B cell (primary cell): Measurements from ENCODE around the gene CREB3L1. TPM values are rescaled to one million over a fixed set of nuclear protein-coding genes. Genes with fewer than 3 reads are reported as not detected.
"Not testable (repeated sequence)": the region's sequence is repeated elsewhere in the genome, so short reads cannot be mapped to it uniquely, and the experiment has no call there.

ENCODE experiments used
- ATAC-seq: fragments of 200-7000 bp; cut with Tn5 transposase; one replicate; pipeline ENCODE4 v1.10.0; 2021; ENCODE audit warnings: low read depth, mild to moderate bottlenecking, moderate number of reproducible peaks, moderate library complexity
- CTCF ChIA-PET: fragments of 350-600 bp; sonication (Branson Sonifier 250); formaldehyde crosslinking; loops from one replicate; lab custom pipeline; 2021; ENCODE audit warnings: antibody characterized with exemption, inconsistent platforms; lab: Charles Lee
- POLR2A ChIA-PET: fragments of 350-600 bp; sonication (Branson Sonifier 250); formaldehyde crosslinking; loops from one replicate; lab custom pipeline; 2021; ENCODE audit warnings: antibody characterized with exemption; lab: Charles Lee
- DNase-seq: peaks from one replicate; pipeline ENCODE4 v3.0.0; 2013
- H2AFZ ChIP-seq: 2 replicates; pipeline ENCODE4 v1.6.1; 2012; ENCODE audit warnings: mild to moderate bottlenecking, low read depth, low read length; ENCODE audit not compliant: insufficient read depth, poor library complexity, severe bottlenecking
- H3K27ac ChIP-seq, 2 donors: 1 replicate in 1 of 2; 2 replicates in 1 of 2; pipeline ENCODE4 v1.5.1; 2012 to 2013; ENCODE audit warnings: low read length in 2 of 2, mild to moderate bottlenecking in 2 of 2, moderate library complexity in 1 of 2
- H3K27me3 ChIP-seq, 4 experiments: fragments of 200-600 bp in 1 of 4; sonication (generic) in 1 of 4; replicated peaks in 1 of 4; 1 replicate in 2 of 4; 2 replicates in 2 of 4; pipeline versions ENCODE4 v1.6.1 to v1.7.0; 2013 to 2016; ENCODE audit warnings: low read length in 3 of 4, mild to moderate bottlenecking in 2 of 4, mixed read lengths in 1 of 4, moderate library complexity in 1 of 4; ENCODE audit not compliant: insufficient read depth in 4 of 4, control insufficient read depth in 3 of 4; ENCODE audit errors: control extremely low read depth in 1 of 4
- H3K36me3 ChIP-seq, 2 experiments: replicated peaks in 1 of 2; 1 replicate in 1 of 2; 2 replicates in 1 of 2; pipeline versions ENCODE4 v1.6.1 to v1.7.1; 2013; ENCODE audit warnings: low read length in 1 of 2; ENCODE audit not compliant: insufficient read depth in 2 of 2, control insufficient read depth in 1 of 2; ENCODE audit errors: control extremely low read depth in 1 of 2, extremely low read depth in 1 of 2
- H3K4me1 ChIP-seq, 2 donors: fragments of 200-600 bp in 1 of 2; sonication (generic) in 1 of 2; 1 replicate in 1 of 2; 2 replicates in 1 of 2; pipeline versions ENCODE4 v1.5.1 to v1.6.1; 2013 to 2017; ENCODE audit warnings: low read length in 2 of 2; ENCODE audit not compliant: control insufficient read depth in 2 of 2, insufficient read depth in 2 of 2
- H3K4me2 ChIP-seq: replicated peaks from 2 replicates; pipeline ENCODE3; 2012; ENCODE audit warnings: mild to moderate bottlenecking, low read depth, low read length; ENCODE audit not compliant: poor library complexity, severe bottlenecking
- H3K4me3 ChIP-seq, 5 experiments: fragments of 200-600 bp in 1 of 5; sonication (generic) in 1 of 5; 1 replicate in 3 of 5; 2 replicates in 2 of 5; pipeline versions ENCODE4 v1.5.1 to v1.7.0; 2011 to 2016; ENCODE audit warnings: low read length in 4 of 5, mild to moderate bottlenecking in 4 of 5, low read depth in 2 of 5, control low read depth in 1 of 5, moderate library complexity in 1 of 5; ENCODE audit not compliant: insufficient read depth in 1 of 5; ENCODE audit errors: control extremely low read depth in 1 of 5, extremely low read depth in 1 of 5
- H3K79me2 ChIP-seq: fragments of 200-600 bp; sonication (generic); one replicate; pipeline ENCODE4 v1.6.0; 2016; ENCODE audit warnings: low read length; ENCODE audit not compliant: control insufficient read depth, insufficient read depth
- H3K9ac ChIP-seq: fragments of 200-600 bp; sonication (generic); 2 replicates; pipeline ENCODE4 v1.6.1; 2017; ENCODE audit warnings: mild to moderate bottlenecking, low read length, moderate library complexity
- H3K9me3 ChIP-seq, 3 donors: one replicate each; pipeline versions ENCODE4 v1.6.1 to v1.7.1; 2013; ENCODE audit warnings: low read length in 2 of 3; ENCODE audit not compliant: control insufficient read depth in 2 of 3, insufficient read depth in 1 of 3; ENCODE audit errors: control extremely low read depth in 1 of 3
- H4K20me1 ChIP-seq: 2 replicates; pipeline ENCODE4 v1.6.0; 2012; ENCODE audit warnings: mild to moderate bottlenecking, low read length; ENCODE audit not compliant: insufficient read depth, control insufficient read depth, poor library complexity, severe bottlenecking
- H3K27ac Mint-ChIP-seq: one replicate; pipeline ENCODE4 v1.8.0; 2021; ENCODE audit warnings: mixed read lengths
- H3K27me3 Mint-ChIP-seq: one replicate; pipeline ENCODE4 v1.8.0; 2021; ENCODE audit warnings: mixed read lengths
- H3K4me1 Mint-ChIP-seq: one replicate; pipeline ENCODE4 v1.8.0; 2021; ENCODE audit warnings: mixed read lengths
- H3K4me3 Mint-ChIP-seq: one replicate; pipeline ENCODE4 v1.8.0; 2021; ENCODE audit warnings: mixed read lengths
- H3K9me3 Mint-ChIP-seq: one replicate; pipeline ENCODE4 v1.8.0; 2022; ENCODE audit warnings: mixed read lengths; ENCODE audit not compliant: insufficient read depth
- EZH2 ChIP-seq: IDR thresholded peaks from 2 replicates; pipeline ENCODE4 v1.6.1; 2012; ENCODE audit warnings: borderline replicate concordance, low read depth, mild to moderate bottlenecking, moderate library complexity, low read length; ENCODE audit not compliant: insufficient read depth, poor library complexity, severe bottlenecking
- WGBS: methylation state at CpG from one replicate; pipeline ENCODE4 v1.1.5; 2013; ENCODE audit warnings: missing lambda C conversion rate; ENCODE audit not compliant: insufficient coverage; 5-methylcytosine and 5-hydroxymethylcytosine counted together
- intact Hi-C: fragments of 100-400 bp; cut with micrococcal nuclease; formaldehyde crosslinking; loops from one replicate; pipeline ENCODE4 v1.10.0; 2022
- polyA plus RNA-seq: library from polyadenylated mRNA; depleted of rRNA; stranded (reverse); fragments of >200 nt; gene quantifications from 2 replicates; pipeline ENCODE4 v1.2.3, GENCODE V29; 2012
- total RNA-seq, 2 donors: library from RNA; stranded (reverse); fragments of 120-200 nt in 1 of 2; gene quantifications; 1 replicate in 1 of 2; 2 replicates in 1 of 2; pipeline versions ENCODE4 v1.2.3 to v1.2.4, GENCODE V29; 2013 to 2022
- TF ChIP-seq, protein P1 (sequence below): fragments of 200-600 bp; IDR thresholded peaks from one replicate; pipeline ENCODE4 v1.8.0; 2022; ENCODE audit warnings: antibody characterized with exemption, mild to moderate bottlenecking

Gene CREB3L1
- total and polyA plus RNA-seq, 2 donors (not counting 1 experiment from before 2014, with no cell fraction given), result not detected

DNA sequence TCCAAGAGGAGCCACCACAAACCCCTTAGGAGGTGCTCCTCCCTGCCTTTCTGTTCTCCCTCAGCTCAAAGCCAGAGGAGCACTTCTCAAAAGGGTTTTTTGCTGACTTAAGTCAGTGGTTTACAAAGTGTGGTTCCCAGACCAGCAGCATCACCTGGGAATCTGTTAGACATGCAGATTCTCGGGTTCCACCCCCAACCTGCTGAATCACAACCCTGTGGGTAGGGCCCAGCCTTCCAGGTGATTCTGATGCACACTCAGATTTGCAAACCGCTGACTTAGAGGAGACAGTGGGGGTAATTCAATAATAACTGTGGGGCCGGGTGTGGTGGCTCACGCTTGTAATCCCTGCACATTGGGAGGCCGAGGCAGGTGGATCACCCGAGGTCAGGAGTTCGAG is 22.8 kb downstream of the CREB3L1 start:
- Mint-ChIP-seq H3K4me1 (peaks cover 12% of the 10 kb centered on the region), H3K27ac (no peak overlapping the region), H3K9me3 (no peaks in the 10 kb centered on the region), H3K4me3 (no peak overlapping the region), H3K27me3 (peaks cover 38% of the 10 kb centered on the region)
- ATAC-seq (no peak), DNase-seq (no peak)
- intact Hi-C loops, result no loop called here
- TF ChIP-seq, protein P1, sequence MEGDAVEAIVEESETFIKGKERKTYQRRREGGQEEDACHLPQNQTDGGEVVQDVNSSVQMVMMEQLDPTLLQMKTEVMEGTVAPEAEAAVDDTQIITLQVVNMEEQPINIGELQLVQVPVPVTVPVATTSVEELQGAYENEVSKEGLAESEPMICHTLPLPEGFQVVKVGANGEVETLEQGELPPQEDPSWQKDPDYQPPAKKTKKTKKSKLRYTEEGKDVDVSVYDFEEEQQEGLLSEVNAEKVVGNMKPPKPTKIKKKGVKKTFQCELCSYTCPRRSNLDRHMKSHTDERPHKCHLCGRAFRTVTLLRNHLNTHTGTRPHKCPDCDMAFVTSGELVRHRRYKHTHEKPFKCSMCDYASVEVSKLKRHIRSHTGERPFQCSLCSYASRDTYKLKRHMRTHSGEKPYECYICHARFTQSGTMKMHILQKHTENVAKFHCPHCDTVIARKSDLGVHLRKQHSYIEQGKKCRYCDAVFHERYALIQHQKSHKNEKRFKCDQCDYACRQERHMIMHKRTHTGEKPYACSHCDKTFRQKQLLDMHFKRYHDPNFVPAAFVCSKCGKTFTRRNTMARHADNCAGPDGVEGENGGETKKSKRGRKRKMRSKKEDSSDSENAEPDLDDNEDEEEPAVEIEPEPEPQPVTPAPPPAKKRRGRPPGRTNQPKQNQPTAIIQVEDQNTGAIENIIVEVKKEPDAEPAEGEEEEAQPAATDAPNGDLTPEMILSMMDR, result no peak
- no peak for TF ChIP-seq EZH2
- no peak overlapping the region for H3K4me3 ChIP-seq
- no peaks in the 10 kb centered on the region for H3K79me2 ChIP-seq
- H3K27me3 ChIP-seq, result peaks cover 0 to 39% (median 18%) of the 10 kb centered on the region in 4 experiments
- 88% methylated on average over 7 of the region's 7 CpGs for WGBS
- H3K4me2 ChIP-seq, result no peak overlapping the region
- H3K9me3 ChIP-seq, result peaks cover 0 to 16% (median 0%) of the 10 kb centered on the region in 3 donors
- H2AFZ ChIP-seq, result no peak overlapping the region
- no peaks in the 10 kb centered on the region for H3K36me3 ChIP-seq
- H4K20me1 ChIP-seq, result no peaks in the 10 kb centered on the region
- peaks cover 13 to 19% of the 10 kb centered on the region in 2 donors for H3K4me1 ChIP-seq
- no peak overlapping the region for H3K27ac ChIP-seq
- ChIA-PET POLR2A (no interaction called here), CTCF (no interaction called here)
- H3K9ac ChIP-seq, result no peak overlapping the region

DNA sequence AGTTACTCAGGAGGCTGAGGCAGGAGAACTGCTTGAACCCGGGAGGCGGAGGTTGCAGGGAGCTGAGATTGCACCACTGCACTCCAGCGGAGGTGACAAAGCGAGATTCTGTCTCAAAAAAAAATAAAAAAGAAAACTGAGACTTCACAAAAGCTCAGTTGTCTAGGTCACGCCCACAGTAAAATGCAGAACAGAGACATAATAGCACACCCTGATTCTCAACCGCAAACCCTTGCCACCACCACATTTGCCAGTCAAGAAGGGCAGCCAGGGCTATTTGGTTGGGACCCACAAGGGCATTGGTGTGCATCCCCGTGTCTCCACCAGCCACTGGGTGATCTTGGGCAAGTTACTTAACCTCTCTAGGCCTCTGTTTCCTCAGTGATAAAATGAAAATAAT is 25.4 kb downstream of the CREB3L1 start:
- Histone ChIP-seq H3K27ac (no peak overlapping the region), H3K4me2 (no peak overlapping the region), H3K9me3 (peaks cover 0 to 2% (median 0%) of the 10 kb centered on the region in 3 donors), H3K79me2 (no peaks in the 10 kb centered on the region), H4K20me1 (no peaks in the 10 kb centered on the region), H2AFZ (no peak overlapping the region), H3K4me1 (peaks cover 0 to 8% of the 10 kb centered on the region in 2 donors), H3K27me3 (peaks cover 0 to 19% (median 3%) of the 10 kb centered on the region in 4 experiments), H3K4me3 (no peak overlapping the region), H3K9ac (no peak overlapping the region), H3K36me3 (no peaks in the 10 kb centered on the region)
- ATAC-seq, result peak; percentile 71
- TF ChIP-seq, protein P1, result no peak
- no peak for TF ChIP-seq EZH2
- WGBS, result 57% methylated on average over 6 of the region's 7 CpGs
- Mint-ChIP-seq H3K9me3 (no peaks in the 10 kb centered on the region), H3K4me1 (peaks cover 7% of the 10 kb centered on the region), H3K27me3 (peaks cover 37% of the 10 kb centered on the region), H3K4me3 (no peak overlapping the region), H3K27ac (peak overlapping the region; percentile 32)
- ChIA-PET POLR2A (no interaction called here), CTCF (interaction anchor here (2.1 kb wide), 1 partner anchor 11 kb away, joined by 7 read pairs; no protein-coding TSS in a partner anchor)
- DNase-seq, result peak; percentile 52
- intact Hi-C loops, result no loop called here

DNA sequence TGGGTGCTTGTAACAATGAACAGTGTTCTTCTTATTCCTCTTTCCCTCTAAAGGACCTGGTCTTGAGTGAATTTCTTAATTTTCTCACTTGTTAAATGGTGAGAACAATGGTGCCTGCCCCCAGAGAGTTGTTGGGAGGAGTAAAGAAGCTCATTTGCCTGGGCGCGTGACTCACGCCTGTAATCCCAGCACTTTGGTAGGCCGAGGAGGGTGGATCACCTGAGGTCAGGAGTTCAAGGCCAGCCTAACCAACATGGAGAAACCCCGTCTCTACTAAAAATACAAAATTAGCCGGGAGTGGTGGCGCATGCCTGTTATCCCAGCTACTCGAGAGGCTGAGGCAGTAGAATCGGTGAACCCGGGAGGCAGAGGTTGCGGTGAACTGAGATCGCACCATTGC is 26.6 kb downstream of the CREB3L1 start:
- Histone ChIP-seq H3K27me3 (peaks cover 0 to 23% (median 3%) of the 10 kb centered on the region in 4 experiments), H3K4me1 (peaks cover 0 to 11% of the 10 kb centered on the region in 2 donors)
- POLR2A ChIA-PET, H3K36me3 ChIP-seq, H4K20me1 ChIP-seq, ATAC-seq, H3K4me3 ChIP-seq, H3K27ac Mint-ChIP-seq, H3K9me3 Mint-ChIP-seq, DNase-seq, H3K9ac ChIP-seq, H3K4me3 Mint-ChIP-seq, H3K4me2 ChIP-seq, H3K9me3 ChIP-seq, H3K27ac ChIP-seq, H3K4me1 Mint-ChIP-seq, H3K79me2 ChIP-seq, H2AFZ ChIP-seq, intact Hi-C loops: not testable (repeated sequence)
- CTCF ChIA-PET, result interaction anchor here (2.1 kb wide), 1 partner anchor 9 kb away, joined by 7 read pairs; no protein-coding TSS in a partner anchor
- 96% methylated on average over 5 of the region's 12 CpGs for WGBS
- H3K27me3 Mint-ChIP-seq, result peaks cover 33% of the 10 kb centered on the region
